ENCODE measurements around the gene GBX2.

- TF ChIP-seq SP1 (IDR thresholded peaks at IDR 0.05) (no peak), L3MBTL2 (conservative IDR thresholded peaks at IDR 0.05) (no peak), FOXK2 (IDR thresholded peaks at IDR 0.05) (no peak), HDGF (IDR thresholded peaks at IDR 0.05; ENCODE audit: borderline replicate concordance) (no peak), TARDBP (IDR thresholded peaks at IDR 0.05) (no peak), SUZ12 (IDR thresholded peaks at IDR 0.05) (no peak)
Observed at GRCh38 chr2:236173729-236174607, 5.8 kb upstream of the GBX2 start.

Data from HEK293T (cell line).